HepG2 (cell line): ENCODE data around the gene GYG1.
A peak's percentile ranks its signal among the peaks of the same experiment; 100 is the strongest.

ENCODE experiments used
- CHD4 ChIP-seq: fragments of 200-600 bp; sonication (generic); IDR thresholded peaks from 2 replicates; pipeline ENCODE4 v1.7.0; 2017; ENCODE audit warnings: mild to moderate bottlenecking, low read length, borderline replicate concordance
- CTCF ChIP-seq: sonication (generic); formaldehyde crosslinking; IDR thresholded peaks from 2 replicates; pipeline ENCODE4 v1.5.0; 2020; ENCODE audit warnings: mild to moderate bottlenecking, missing genetic modification reagents, moderate library complexity
- FIP1L1 ChIP-seq: fragments of 200-400 bp; formaldehyde crosslinking; IDR thresholded peaks from 2 replicates; pipeline ENCODE4 v1.6.1; 2018; ENCODE audit warnings: low read depth, mild to moderate bottlenecking, low read length, moderate library complexity, borderline replicate concordance; ENCODE audit not compliant: insufficient read depth
- MLX ChIP-seq: IDR thresholded peaks from 2 replicates; pipeline ENCODE4 v1.6.1; 2016
- NFATC3 ChIP-seq: sonication (generic); formaldehyde crosslinking; IDR thresholded peaks from 2 replicates; pipeline ENCODE4 v1.5.1; 2020; ENCODE audit warnings: mild to moderate bottlenecking, missing genetic modification reagents
- ZNF143 ChIP-seq: sonication (generic); formaldehyde crosslinking; IDR thresholded peaks from 2 replicates; pipeline ENCODE4 v1.4.0; 2020; ENCODE audit warnings: missing genetic modification reagents

GRCh38 chr3:148943506-148944205 lies 47.7 kb upstream of the GYG1 start:
- TF ChIP-seq CTCF (peak; percentile 85), ZNF143 (CRISPR knock-in tag) (no peak), CHD4 (no peak), MLX (CRISPR knock-in tag) (no peak), FIP1L1 (no peak), NFATC3 (CRISPR knock-in tag) (no peak)
